GM12878 (cell line): ENCODE data around the gene ABCG1. TPM values are rescaled to one million over a fixed set of nuclear protein-coding genes. Genes with fewer than 3 reads are reported as not detected.

ENCODE experiments used
- ATAC-seq: fragments of 200-7000 bp; cut with Tn5 transposase; 3 replicates; pipeline ENCODE4 v1.9.1; 2020; ENCODE audit warnings: mild to moderate bottlenecking, moderate library complexity
- BruUV-seq: library from RNA; stranded (reverse); fragments of 400-500 nt; replicated peaks from 2 replicates; lab custom pipeline; 2021; lab: Mats Ljungman, UMichigan
- CTCF ChIA-PET: fragments of 300-600 bp; sonication (Branson Sonifier 250); formaldehyde crosslinking; extraction: SDS; loops from one replicate; lab custom pipeline; 2021; ENCODE audit warnings: inconsistent platforms; lab: Yijun Ruan, JAX
- POLR2A ChIA-PET: fragments of 350-600 bp; formaldehyde crosslinking; extraction: SDS; loops from one replicate; lab custom pipeline; 2021; ENCODE audit warnings: inconsistent platforms; lab: Charles Lee
- RAD21 ChIA-PET: fragments of 300-600 bp; sonication (Branson Sonifier 250); formaldehyde crosslinking; loops from one replicate; lab custom pipeline; 2023; ENCODE audit warnings: antibody characterized with exemption; ENCODE audit not compliant: unreplicated experiment; lab: Charles Lee
- SMC1A ChIA-PET: fragments of 300-600 bp; sonication (Branson Sonifier 250); formaldehyde crosslinking; loops from one replicate; lab custom pipeline; 2023; ENCODE audit not compliant: unreplicated experiment, uncharacterized antibody; lab: Charles Lee
- DNase-seq: peaks from one replicate; pipeline ENCODE4 v3.0.0-alpha.2; 2011; ENCODE audit warnings: low read depth, low spot score
- FAIRE-seq: peaks from 3 replicates; lab custom pipeline; 2011; peaks lifted over from hg19 to GRCh38; lab: Jason Lieb, UNC
- H2AFZ ChIP-seq: 2 replicates; pipeline ENCODE4 v1.6.0; 2011; ENCODE audit warnings: low read depth, low read length, control low read depth; ENCODE audit not compliant: control insufficient read depth
- H3K27ac ChIP-seq: 2 replicates; pipeline ENCODE4 v1.5.1; 2011; ENCODE audit warnings: control low read depth; ENCODE audit not compliant: control insufficient read depth, insufficient read depth
- H3K27me3 ChIP-seq, 2 experiments: replicated peaks in 1 of 2; 2 replicates each; pipeline versions ENCODE4 v1.6.0 to v1.6.1; 2011; ENCODE audit warnings: low read length in 1 of 2; ENCODE audit not compliant: control insufficient read depth in 2 of 2, insufficient read depth in 2 of 2
- H3K36me3 ChIP-seq, 2 experiments: 2 replicates each; pipeline ENCODE4 v1.5.1; 2011; ENCODE audit warnings: low read length in 1 of 2; ENCODE audit not compliant: control insufficient read depth in 2 of 2, insufficient read depth in 2 of 2
- H3K4me1 ChIP-seq: 2 replicates; pipeline ENCODE4 v1.6.1; 2011; ENCODE audit warnings: mild to moderate bottlenecking, low read length, moderate library complexity, mixed read lengths; ENCODE audit not compliant: control insufficient read depth, insufficient read depth
- H3K4me2 ChIP-seq: 2 replicates; pipeline ENCODE4 v1.6.0; 2011; ENCODE audit warnings: control low read depth; ENCODE audit not compliant: control insufficient read depth, insufficient read depth
- H3K4me3 ChIP-seq: fragments of 200-600 bp; sonication (generic); 2 replicates; pipeline ENCODE4 v1.5.1; 2016
- H3K79me2 ChIP-seq: 2 replicates; pipeline ENCODE4 v1.6.0; 2011; ENCODE audit warnings: low read length; ENCODE audit not compliant: control insufficient read depth, insufficient read depth
- H3K9ac ChIP-seq: 2 replicates; pipeline ENCODE4 v1.8.0; 2011; ENCODE audit warnings: low read length, control low read depth, mixed read lengths; ENCODE audit not compliant: control insufficient read depth, insufficient read depth
- H3K9me3 ChIP-seq: replicated peaks from 3 replicates; pipeline ENCODE4 v1.5.1; 2011; ENCODE audit warnings: mild to moderate bottlenecking, low read length; ENCODE audit not compliant: control insufficient read depth, insufficient read depth
- H4K20me1 ChIP-seq: 2 replicates; pipeline ENCODE4 v1.6.0; 2011; ENCODE audit not compliant: control insufficient read depth, insufficient read depth
- BHLHE40 ChIP-seq, 2 experiments: fragments of 450-650 bp in 1 of 2; IDR thresholded peaks; 2 replicates each; pipeline ENCODE4 v1.6.1; 2011 to 2017; ENCODE audit warnings: low read depth in 2 of 2, borderline replicate concordance in 1 of 2, improper control_type of control experiment in 1 of 2, low read length in 1 of 2, mild to moderate bottlenecking in 1 of 2
- BRCA1 ChIP-seq: IDR thresholded peaks from 2 replicates; pipeline ENCODE4 v1.6.1; 2011; ENCODE audit warnings: low read depth, low read length, improper control_type of control experiment
- DPF2 ChIP-seq: fragments of 450-650 bp; IDR thresholded peaks from 2 replicates; pipeline ENCODE4 v1.6.1; 2017; ENCODE audit warnings: mild to moderate bottlenecking
- EED ChIP-seq: sonication (generic); IDR thresholded peaks from 2 replicates; pipeline ENCODE4 v1.6.1; 2016; ENCODE audit warnings: antibody characterized with exemption, low read depth
- EGR1 ChIP-seq, 2 experiments: IDR thresholded peaks; 1 replicate in 1 of 2; 2 replicates in 1 of 2; pipeline ENCODE4 v1.6.1; 2011 to 2012; ENCODE audit warnings: low read depth in 2 of 2, low read length in 2 of 2, borderline replicate concordance in 1 of 2, mild to moderate bottlenecking in 1 of 2, moderate library complexity in 1 of 2
- IKZF1 ChIP-seq: fragments of 450-650 bp; conservative IDR thresholded peaks from 2 replicates; pipeline ENCODE4 v1.6.1; 2017; ENCODE audit warnings: antibody characterized with exemption, mild to moderate bottlenecking
- IKZF2 ChIP-seq, 2 experiments: fragments of 450-650 bp; IDR thresholded peaks; 2 replicates each; pipeline ENCODE4 v1.6.1; 2017; ENCODE audit warnings: mild to moderate bottlenecking in 2 of 2, moderate library complexity in 2 of 2
- IRF4 ChIP-seq: IDR thresholded peaks from 2 replicates; pipeline ENCODE4 v1.6.1; 2011; ENCODE audit warnings: low read depth, low read length
- JUNB ChIP-seq: IDR thresholded peaks from 2 replicates; pipeline ENCODE4 v1.6.1; 2016; ENCODE audit warnings: antibody characterized with exemption, mild to moderate bottlenecking
- MTA2 ChIP-seq: fragments of 450-650 bp; IDR thresholded peaks from 2 replicates; pipeline ENCODE4 v1.6.1; 2016; ENCODE audit warnings: low read depth, mild to moderate bottlenecking, moderate library complexity
- NR2F1 ChIP-seq: fragments of 450-650 bp; conservative IDR thresholded peaks from 2 replicates; pipeline ENCODE4 v1.6.1; 2017; ENCODE audit warnings: mild to moderate bottlenecking
- PAX5 ChIP-seq: IDR thresholded peaks from 2 replicates; pipeline ENCODE4 v1.6.1; 2011; ENCODE audit warnings: low read depth, low read length, borderline replicate concordance
- POLR2AphosphoS5 ChIP-seq: IDR thresholded peaks from 2 replicates; pipeline ENCODE4 v1.6.1; 2011; ENCODE audit warnings: mild to moderate bottlenecking, low read length, inconsistent platforms
- RAD21 ChIP-seq: IDR thresholded peaks from 2 replicates; pipeline ENCODE4 v1.6.1; 2011; ENCODE audit warnings: mild to moderate bottlenecking, low read depth, low read length, moderate library complexity; ENCODE audit not compliant: insufficient read depth
- RAD51 ChIP-seq: fragments of 450-650 bp; IDR thresholded peaks from 2 replicates; pipeline ENCODE4 v1.6.1; 2016; ENCODE audit warnings: moderate library complexity, mild to moderate bottlenecking, inconsistent platforms
- RELA ChIP-seq: fragments of 450-650 bp; IDR thresholded peaks from 2 replicates; pipeline ENCODE4 v1.8.0; 2014; ENCODE audit warnings: borderline replicate concordance; ENCODE audit not compliant: partially characterized antibody
- RELB ChIP-seq: fragments of 450-650 bp; IDR thresholded peaks from 2 replicates; pipeline ENCODE4 v1.6.1; 2017; ENCODE audit warnings: low read depth, mild to moderate bottlenecking, moderate library complexity
- RUNX3 ChIP-seq: IDR thresholded peaks from 2 replicates; pipeline ENCODE4 v1.6.1; 2012; ENCODE audit warnings: low read length, inconsistent platforms
- SMC3 ChIP-seq: IDR thresholded peaks from 2 replicates; pipeline ENCODE4 v1.6.1; 2011; ENCODE audit warnings: low read length, improper control_type of control experiment, borderline replicate concordance
- SPI1 ChIP-seq: IDR thresholded peaks from 2 replicates; pipeline ENCODE4 v1.6.1; 2011; ENCODE audit warnings: low read depth, mild to moderate bottlenecking, low read length, moderate library complexity, borderline replicate concordance; ENCODE audit not compliant: insufficient read depth
- WGBS: methylation state at CpG from one replicate; pipeline ENCODE4 v1.1.6; 2016; ENCODE audit warnings: low lambda C conversion rate; ENCODE audit not compliant: insufficient replicate concordance, insufficient coverage; ENCODE audit errors: missing lambda C conversion rate; 5-methylcytosine and 5-hydroxymethylcytosine counted together
- in situ Hi-C: fragments of 300-500 bp; cut with MboI; formaldehyde crosslinking; loops from 9 replicates; pipeline ENCODE4 v1.14.3; 2018; ENCODE audit warnings: mixed read lengths
- intact Hi-C: fragments of 100-400 bp; cut with micrococcal nuclease; formaldehyde crosslinking; loops from one replicate; pipeline ENCODE4 v1.14.2; 2022; ENCODE audit not compliant: unreplicated experiment
- polyA plus RNA-seq, 11 experiments: library from polyadenylated mRNA; depleted of rRNA in 4 of 11; unstranded in 6 of 11; stranded (reverse) in 5 of 11; fragments of >200 nt; fragmentation: Nextera tagmentation in 4 of 11; fragmentation: Illumina TruSeq in 1 of 11; extraction: Ambion mirVana in 4 of 11; extraction: Trizol in 1 of 11; gene quantifications; 1 replicate in 1 of 11; 2 replicates in 10 of 11; pipeline versions ENCODE4 v1.2.1 to v1.2.3, GENCODE V29; 2011 to 2016; ENCODE audit warnings: inconsistent platforms in 2 of 11, missing spikeins in 2 of 11, low read depth in 1 of 11
- total RNA-seq, 4 experiments: library from RNA; depleted of rRNA in 3 of 4; stranded (reverse); fragments of >200 nt in 3 of 4; fragmentation: Illumina TruSeq in 1 of 4; extraction: Trizol in 1 of 4; gene quantifications; 2 replicates each; pipeline versions ENCODE4 v1.2.1 to v1.2.3, GENCODE V29; 2013 to 2021

The ABCG1 gene
- total and polyA plus RNA-seq, 10 of the 15 experiments (the other 5 are each of a cell fraction or from before 2014, with no cell fraction given): 0.59 to 19.3 (median 5.7) TPM

- FAIRE-seq: no peak
- DNase-seq: no peak
- Histone ChIP-seq H4K20me1 (no peaks in the 10 kb centered on the region), H3K36me3 (no peaks in the 10 kb centered on the region), H3K4me2 (peak overlapping the region; percentile 28; the same call in 1 of the 2 replicates), H3K9ac (no peak overlapping the region)
- RAD21 ChIA-PET: interaction anchor here (0.9 to 2.7 kb wide), 6 partner anchors 11 to 208 kb away, joined by 3 to 8 read pairs (median 6); partner anchors contain the start of gene TFF3
- peak; percentile 53 for TF ChIP-seq RELA
- TF ChIP-seq EED: peak; percentile 21; the same call in 1 of the 2 replicates
- peak; percentile 60 for TF ChIP-seq RUNX3
- TF ChIP-seq BRCA1: no peak
- peak; percentile 26; the same call in 1 of the 2 replicates for TF ChIP-seq SPI1
- 0 out of 4 replicates have a peak, but pooled peaks of 1 of the 2 experiments have one; percentile 9 for TF ChIP-seq BHLHE40 (IDR thresholded peaks at IDR 0.05; ENCODE audit: borderline replicate concordance in 1 of 2, low read depth in 2 of 2, low read length in 1 of 2)
- peak; percentile 49 to 56; a peak in 2 of 4 replicates for TF ChIP-seq IKZF2 (IDR thresholded peaks at IDR 0.05)
- TF ChIP-seq EGR1 (IDR thresholded peaks at IDR 0.05; ENCODE audit: borderline replicate concordance in 1 of 2, low read depth in 2 of 2, low read length in 2 of 2): no peak
- TF ChIP-seq MTA2: peak; percentile 36; the same call in 1 of the 2 replicates
- peak; percentile 61; the same call in 1 of the 2 replicates for TF ChIP-seq IKZF1
- TF ChIP-seq SMC3: peak; percentile 20; the same call in 1 of the 2 replicates
- TF ChIP-seq RAD51: peak; percentile 18; the same call in 1 of the 2 replicates
- peak; percentile 54; the same call in 1 of the 2 replicates for TF ChIP-seq RELB
- 0 out of 2 replicates have a peak, but pooled peaks have one; percentile 20 for TF ChIP-seq RAD21
- 0 out of 2 replicates have a peak, but pooled peaks have one; percentile 14 for TF ChIP-seq JUNB
- TF ChIP-seq PAX5: no peak
- 0 out of 2 replicates have a peak, but pooled peaks have one; percentile 10 for TF ChIP-seq IRF4
- TF ChIP-seq POLR2AphosphoS5: no peak
- peak; percentile 71; the same call in 1 of the 2 replicates for TF ChIP-seq DPF2
- peak; percentile 75; the same call in 1 of the 2 replicates for TF ChIP-seq NR2F1
- TF ChIP-seq, all 136 proteins: peak for 16
- peak; percentile 94 for ATAC-seq
- Histone ChIP-seq H3K27ac (no peak overlapping the region), H3K9me3 (no peaks in the 10 kb centered on the region; the same call in 2 of the 3 replicates), H3K4me1 (peaks cover 3% of the 10 kb centered on the region; the same call in 1 of the 2 replicates), H3K27me3 (no peaks in the 10 kb centered on the region), H2AFZ (peak overlapping the region; percentile 72), H3K79me2 (no peaks in the 10 kb centered on the region), H3K4me3 (no peak overlapping the region)
- ChIA-PET POLR2A (no interaction called here), SMC1A (interaction anchor here (0.6 to 1.7 kb wide), 12 partner anchors 8 to 530 kb away, joined by 3 to 6 read pairs (median 3); no protein-coding TSS in a partner anchor), CTCF (interaction anchor here (0.9 to 2.5 kb wide), 9 partner anchors 8 to 186 kb away, joined by 3 to 22 read pairs (median 3); no protein-coding TSS in a partner anchor)
- BruUV-seq: no TSS peak
- WGBS: 52% methylated on average over 4 of the region's 4 CpGs
- in situ Hi-C loops (no loop called here), intact Hi-C loops (loop anchor here (5.0 kb wide), 1 partner anchor 43 kb away; no protein-coding TSS in a partner anchor)
These were observed 111.7 kb downstream of the ABCG1 start for GRCh38 chr21:42330380-42331371.
